HFFc6 (cell line): Measurements from ENCODE around the gene SNX30. TPM values are rescaled to one million over a fixed set of nuclear protein-coding genes. Genes with fewer than 3 reads are reported as not detected.

Experiments used
- DNase-seq: peaks from one replicate; pipeline ENCODE4 v3.0.0-alpha.2; 2018
- H3K27ac Mint-ChIP-seq: 2 replicates; pipeline ENCODE4 v1.8.0; 2020; ENCODE audit warnings: mild to moderate bottlenecking, mixed read lengths
- H3K27me3 Mint-ChIP-seq: 2 replicates; pipeline ENCODE4 v1.8.0; 2021; ENCODE audit warnings: mild to moderate bottlenecking, moderate library complexity, mixed read lengths; ENCODE audit not compliant: insufficient read depth
- H3K36me3 Mint-ChIP-seq: 2 replicates; pipeline ENCODE4 v1.8.0; 2021; ENCODE audit warnings: low read depth, mixed read lengths
- H3K4me1 Mint-ChIP-seq: 2 replicates; pipeline ENCODE4 v1.8.0; 2020; ENCODE audit warnings: low read depth, mixed read lengths
- H3K4me3 Mint-ChIP-seq: 2 replicates; pipeline ENCODE4 v1.8.0; 2020; ENCODE audit warnings: mild to moderate bottlenecking, moderate library complexity, mixed read lengths
- H3K9me3 Mint-ChIP-seq: 2 replicates; pipeline ENCODE4 v1.8.0; 2020; ENCODE audit warnings: mild to moderate bottlenecking, mixed read lengths
- total RNA-seq, 6 experiments: library from RNA; stranded (reverse); fragmentation: NEBNext Ultra II Directional; extraction: Animal tissue kit (Norgen Biotek cat#: 25700); gene quantifications; 2 replicates in 1 of 6; 3 replicates in 5 of 6; pipeline ENCODE4 v1.2.3, GENCODE V29; 2021
- TF ChIP-seq, protein P1 (sequence below): fragments of 200-600 bp; sonication (generic); IDR thresholded peaks from 2 replicates; pipeline ENCODE4 v1.5.0; 2021; ENCODE audit warnings: antibody characterized with exemption, mild to moderate bottlenecking

SNX30 gene
- total RNA-seq, 6 experiments from 2014 or later = 11.1 to 14.9 (median 13.9) TPM

DNA sequence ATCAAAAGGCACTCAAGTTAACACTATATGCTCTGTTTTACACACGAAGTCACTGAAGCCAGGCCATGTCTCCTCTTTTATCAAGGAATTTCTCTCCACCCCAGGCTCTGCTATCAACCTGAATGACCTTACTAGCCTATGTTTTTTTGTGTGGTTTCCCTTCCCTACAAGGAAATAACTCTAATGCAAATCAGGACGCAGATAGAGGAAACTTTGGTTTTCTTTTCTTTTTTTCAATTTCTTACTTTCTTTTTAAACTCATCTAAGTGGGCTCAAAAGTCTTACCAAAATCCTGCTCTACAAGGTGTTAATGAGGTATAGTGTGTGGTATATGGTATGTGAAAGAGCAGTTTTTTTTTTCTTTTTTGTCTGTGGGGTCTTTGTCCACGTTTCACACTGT lies 145.6 kb downstream of the SNX30 start:
- DNase-seq = no peak
- Mint-ChIP-seq H3K36me3 (no peaks in the 10 kb centered on the region), H3K9me3 (no peaks in the 10 kb centered on the region), H3K4me3 (no peak overlapping the region), H3K4me1 (peaks cover 22% of the 10 kb centered on the region), H3K27ac (no peak overlapping the region), H3K27me3 (peaks cover 22% of the 10 kb centered on the region)
- TF ChIP-seq, protein P1, sequence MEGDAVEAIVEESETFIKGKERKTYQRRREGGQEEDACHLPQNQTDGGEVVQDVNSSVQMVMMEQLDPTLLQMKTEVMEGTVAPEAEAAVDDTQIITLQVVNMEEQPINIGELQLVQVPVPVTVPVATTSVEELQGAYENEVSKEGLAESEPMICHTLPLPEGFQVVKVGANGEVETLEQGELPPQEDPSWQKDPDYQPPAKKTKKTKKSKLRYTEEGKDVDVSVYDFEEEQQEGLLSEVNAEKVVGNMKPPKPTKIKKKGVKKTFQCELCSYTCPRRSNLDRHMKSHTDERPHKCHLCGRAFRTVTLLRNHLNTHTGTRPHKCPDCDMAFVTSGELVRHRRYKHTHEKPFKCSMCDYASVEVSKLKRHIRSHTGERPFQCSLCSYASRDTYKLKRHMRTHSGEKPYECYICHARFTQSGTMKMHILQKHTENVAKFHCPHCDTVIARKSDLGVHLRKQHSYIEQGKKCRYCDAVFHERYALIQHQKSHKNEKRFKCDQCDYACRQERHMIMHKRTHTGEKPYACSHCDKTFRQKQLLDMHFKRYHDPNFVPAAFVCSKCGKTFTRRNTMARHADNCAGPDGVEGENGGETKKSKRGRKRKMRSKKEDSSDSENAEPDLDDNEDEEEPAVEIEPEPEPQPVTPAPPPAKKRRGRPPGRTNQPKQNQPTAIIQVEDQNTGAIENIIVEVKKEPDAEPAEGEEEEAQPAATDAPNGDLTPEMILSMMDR = no peak

DNA sequence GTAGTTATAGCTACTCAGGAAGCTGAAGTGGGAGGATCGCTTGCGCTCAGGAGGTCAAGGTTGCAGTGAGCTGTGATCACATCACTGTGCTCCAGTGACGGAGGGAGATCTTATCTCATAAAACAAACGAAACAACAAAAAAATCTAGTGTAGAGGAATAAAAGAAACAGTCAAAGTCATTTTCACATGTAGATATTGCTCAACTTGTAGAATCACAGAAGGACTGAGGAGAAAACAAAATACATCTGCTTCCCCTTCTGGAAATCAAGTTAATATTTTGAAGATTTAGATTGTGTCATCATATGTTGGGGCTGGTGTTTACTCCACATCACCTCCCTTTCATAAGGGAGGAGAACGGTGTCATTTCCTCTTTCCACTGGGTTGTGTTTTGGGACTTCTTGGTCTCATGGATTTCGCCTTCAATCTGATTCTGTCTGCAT lies 148.3 kb downstream of the SNX30 start:
- H3K27me3 Mint-ChIP-seq = peaks cover 19% of the 10 kb centered on the region
- TF ChIP-seq, protein P1 = no peak
- H3K4me1 Mint-ChIP-seq = peaks cover 26% of the 10 kb centered on the region
- no peak overlapping the region for H3K27ac Mint-ChIP-seq
- no peaks in the 10 kb centered on the region for H3K36me3 Mint-ChIP-seq
- DNase-seq = no peak
- no peaks in the 10 kb centered on the region for H3K9me3 Mint-ChIP-seq
- no peak overlapping the region for H3K4me3 Mint-ChIP-seq

DNA sequence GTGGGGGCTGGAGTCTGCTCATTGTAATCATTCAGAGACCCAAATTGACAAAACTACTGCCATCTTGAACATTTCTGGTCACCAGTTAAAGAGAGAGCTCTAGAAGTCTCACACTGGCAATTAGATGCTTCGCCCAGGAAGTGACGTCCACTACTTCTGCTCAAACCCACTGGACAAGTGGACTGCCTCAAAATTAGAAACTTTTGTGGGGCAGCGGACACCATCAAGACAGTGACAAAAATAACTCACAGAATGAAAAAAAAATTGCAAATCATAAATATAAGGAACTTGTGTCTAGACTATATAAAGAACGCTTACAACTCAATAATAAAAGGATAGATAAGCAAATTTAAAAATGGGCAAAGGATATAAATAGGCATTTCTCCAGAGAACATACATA lies 149.9 kb downstream of the SNX30 start:
- Mint-ChIP-seq H3K4me3 (no peak overlapping the region), H3K4me1 (peaks cover 21% of the 10 kb centered on the region), H3K36me3 (no peaks in the 10 kb centered on the region), H3K9me3 (no peaks in the 10 kb centered on the region), H3K27me3 (peaks cover 21% of the 10 kb centered on the region), H3K27ac (no peak overlapping the region)
- no peak for DNase-seq
- TF ChIP-seq, protein P1 = no peak

DNA sequence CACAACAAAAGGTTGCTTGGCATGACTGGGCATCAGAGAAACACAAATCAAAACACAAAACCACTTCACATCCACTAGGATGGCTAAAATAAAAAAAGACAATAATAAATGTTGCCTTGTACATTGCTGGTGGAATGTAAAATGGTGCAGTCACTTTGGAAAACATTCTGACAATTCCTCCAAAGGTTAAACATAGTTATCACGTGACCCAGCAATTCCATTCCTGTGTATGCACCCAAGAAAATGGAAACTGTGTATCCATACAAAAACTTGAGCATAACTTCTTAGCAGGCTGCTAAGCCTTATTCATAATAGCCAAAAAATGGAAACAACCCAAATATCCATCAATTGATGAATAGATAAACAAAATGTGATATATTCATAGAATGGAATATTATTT lies 150.3 kb downstream of the SNX30 start:
- Mint-ChIP-seq H3K27ac (no peak overlapping the region), H3K36me3 (no peaks in the 10 kb centered on the region), H3K9me3 (no peaks in the 10 kb centered on the region), H3K4me3 (no peak overlapping the region), H3K27me3 (peaks cover 21% of the 10 kb centered on the region), H3K4me1 (peaks cover 21% of the 10 kb centered on the region)
- DNase-seq = no peak
- TF ChIP-seq, protein P1 = no peak

DNA sequence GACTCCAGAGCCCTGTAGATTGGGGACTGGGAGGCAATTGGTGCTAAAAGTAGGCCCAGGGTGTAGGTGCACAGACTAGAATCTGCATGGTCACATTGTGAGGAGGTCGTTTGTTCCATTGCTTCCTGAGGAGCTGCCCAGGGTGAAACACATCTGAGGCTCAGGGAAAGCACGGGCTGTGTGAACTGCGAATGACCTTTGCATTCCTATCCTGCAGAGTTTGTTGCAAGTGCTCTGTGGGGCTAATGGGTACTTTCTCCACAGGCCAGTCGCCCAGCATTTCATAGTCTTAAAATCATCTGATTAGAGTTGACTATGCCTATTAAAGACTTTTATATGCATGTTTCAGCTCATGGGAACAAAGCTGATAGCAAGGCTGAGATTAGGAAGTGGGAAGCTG lies 154.5 kb downstream of the SNX30 start:
- H3K27me3 Mint-ChIP-seq = peaks cover 15% of the 10 kb centered on the region
- H3K4me1 Mint-ChIP-seq = peaks cover 11% of the 10 kb centered on the region
- TF ChIP-seq, protein P1 = no peak
- H3K9me3 Mint-ChIP-seq = no peaks in the 10 kb centered on the region
- no peak for DNase-seq
- H3K27ac Mint-ChIP-seq = no peak overlapping the region
- no peaks in the 10 kb centered on the region for H3K36me3 Mint-ChIP-seq
- no peak overlapping the region for H3K4me3 Mint-ChIP-seq

DNA sequence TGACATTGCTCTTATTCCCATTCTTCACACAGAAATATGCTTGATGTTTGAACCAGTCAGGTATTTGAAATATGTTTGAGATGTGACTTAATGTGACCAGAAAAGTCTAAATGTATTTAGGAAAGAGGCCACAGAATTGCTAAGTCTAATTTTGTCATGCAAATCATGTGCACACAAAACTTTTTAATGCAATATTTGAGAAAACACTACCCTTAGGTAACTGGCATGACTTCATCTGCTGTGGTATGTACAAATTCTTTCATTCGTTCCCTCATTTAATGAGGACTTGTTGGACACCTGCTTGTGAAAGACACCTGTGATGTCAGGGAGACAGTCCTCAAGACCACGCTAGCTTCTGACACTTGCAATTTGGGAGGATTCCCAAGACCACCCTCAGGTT lies 161.2 kb downstream of the SNX30 start:
- no peak overlapping the region for H3K4me3 Mint-ChIP-seq
- TF ChIP-seq, protein P1 = no peak
- peaks cover 26% of the 10 kb centered on the region for H3K27me3 Mint-ChIP-seq

More for the DNA sequence above, 161.2 kb downstream of the SNX30 start:
- Mint-ChIP-seq H3K27ac (no peak overlapping the region), H3K9me3 (no peaks in the 10 kb centered on the region), H3K36me3 (no peaks in the 10 kb centered on the region), H3K4me1 (no peaks in the 10 kb centered on the region)
- no peak for DNase-seq
